Loucy (cell line): ENCODE results near the gene PTPRK.

Source experiments
- EZH2phosphoT487 ChIP-seq: fragments of 200-600 bp; IDR thresholded peaks from 2 replicates; pipeline ENCODE4 v1.6.1; 2018; ENCODE audit warnings: antibody characterized with exemption, mild to moderate bottlenecking, moderate library complexity, borderline replicate concordance
- TF ChIP-seq, protein P1 (sequence below): fragments of 200-600 bp; sonication (generic); conservative IDR thresholded peaks from 2 replicates; pipeline ENCODE4 v1.5.1; 2014; ENCODE audit warnings: mild to moderate bottlenecking, antibody characterized with exemption, low read length

DNA sequence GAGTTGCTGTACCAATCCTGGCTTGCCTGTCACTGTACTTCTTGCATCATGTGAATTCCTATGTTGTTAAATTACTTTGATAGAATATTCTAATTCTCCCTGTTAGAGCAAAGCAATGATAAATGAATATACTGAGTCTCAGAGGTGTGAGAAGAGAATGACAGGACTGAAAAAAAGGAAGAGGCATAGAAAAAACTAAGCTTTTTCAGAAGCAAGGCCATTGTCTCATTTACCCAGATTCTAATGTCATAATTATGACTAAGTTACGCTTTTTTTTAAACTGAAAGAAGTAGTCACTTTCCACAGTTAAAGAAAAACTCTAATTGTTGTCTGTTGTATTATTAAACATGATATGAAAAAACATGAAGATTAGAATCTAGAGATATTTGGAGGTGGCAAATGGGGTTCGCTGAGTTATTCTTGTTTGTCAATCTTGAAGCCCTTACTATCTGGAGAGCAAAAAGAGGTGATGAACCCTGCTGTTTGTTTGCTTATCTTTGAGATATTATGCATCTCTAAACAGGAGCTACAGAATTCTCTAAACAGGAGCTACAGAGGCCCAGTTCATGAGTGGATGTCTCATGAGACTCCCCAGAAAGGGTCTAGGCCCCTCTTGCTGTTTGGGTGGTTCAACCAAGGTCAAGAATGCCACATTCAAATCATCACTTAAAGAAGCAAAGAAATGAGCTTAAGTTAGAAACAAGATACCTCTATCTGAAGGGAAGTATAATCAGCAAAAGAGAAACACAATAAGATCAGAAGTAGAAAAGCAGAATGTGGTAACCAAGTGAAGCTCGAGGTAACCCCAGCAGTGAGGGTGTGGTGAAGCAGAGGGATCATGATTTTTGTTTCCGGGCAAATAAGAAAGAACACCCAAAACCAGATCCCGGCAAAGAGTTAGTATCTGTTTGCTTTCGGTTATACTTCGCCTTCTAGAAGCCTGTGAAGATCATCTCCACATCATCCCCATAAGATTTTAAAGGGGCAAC, 586.3 kb downstream of the PTPRK start:
- TF ChIP-seq, protein P1, sequence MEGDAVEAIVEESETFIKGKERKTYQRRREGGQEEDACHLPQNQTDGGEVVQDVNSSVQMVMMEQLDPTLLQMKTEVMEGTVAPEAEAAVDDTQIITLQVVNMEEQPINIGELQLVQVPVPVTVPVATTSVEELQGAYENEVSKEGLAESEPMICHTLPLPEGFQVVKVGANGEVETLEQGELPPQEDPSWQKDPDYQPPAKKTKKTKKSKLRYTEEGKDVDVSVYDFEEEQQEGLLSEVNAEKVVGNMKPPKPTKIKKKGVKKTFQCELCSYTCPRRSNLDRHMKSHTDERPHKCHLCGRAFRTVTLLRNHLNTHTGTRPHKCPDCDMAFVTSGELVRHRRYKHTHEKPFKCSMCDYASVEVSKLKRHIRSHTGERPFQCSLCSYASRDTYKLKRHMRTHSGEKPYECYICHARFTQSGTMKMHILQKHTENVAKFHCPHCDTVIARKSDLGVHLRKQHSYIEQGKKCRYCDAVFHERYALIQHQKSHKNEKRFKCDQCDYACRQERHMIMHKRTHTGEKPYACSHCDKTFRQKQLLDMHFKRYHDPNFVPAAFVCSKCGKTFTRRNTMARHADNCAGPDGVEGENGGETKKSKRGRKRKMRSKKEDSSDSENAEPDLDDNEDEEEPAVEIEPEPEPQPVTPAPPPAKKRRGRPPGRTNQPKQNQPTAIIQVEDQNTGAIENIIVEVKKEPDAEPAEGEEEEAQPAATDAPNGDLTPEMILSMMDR: no peak
- TF ChIP-seq EZH2phosphoT487: no peak
